ENCODE results near the gene GASK1A.

DNA sequence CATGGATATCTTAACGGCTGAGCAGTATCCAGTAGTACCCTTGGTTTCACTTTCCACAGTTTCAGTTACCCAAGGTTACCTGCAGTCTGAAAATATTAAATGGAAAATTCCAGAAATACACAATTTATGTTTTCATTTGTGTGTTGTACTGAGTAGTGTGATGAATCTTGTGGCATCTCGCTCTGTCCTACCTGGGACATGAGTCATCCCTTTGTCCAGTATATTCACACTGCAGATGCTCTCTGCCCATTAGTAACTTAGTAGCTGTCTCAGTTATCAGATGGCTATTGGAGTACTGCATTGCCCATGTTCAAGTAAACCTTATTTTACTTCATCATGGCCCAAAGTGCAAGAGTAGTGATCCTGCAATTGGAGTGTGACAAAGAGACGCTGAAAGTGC lies 26.1 kb downstream of the GASK1A start:
- TF ChIP-seq, protein P1, sequence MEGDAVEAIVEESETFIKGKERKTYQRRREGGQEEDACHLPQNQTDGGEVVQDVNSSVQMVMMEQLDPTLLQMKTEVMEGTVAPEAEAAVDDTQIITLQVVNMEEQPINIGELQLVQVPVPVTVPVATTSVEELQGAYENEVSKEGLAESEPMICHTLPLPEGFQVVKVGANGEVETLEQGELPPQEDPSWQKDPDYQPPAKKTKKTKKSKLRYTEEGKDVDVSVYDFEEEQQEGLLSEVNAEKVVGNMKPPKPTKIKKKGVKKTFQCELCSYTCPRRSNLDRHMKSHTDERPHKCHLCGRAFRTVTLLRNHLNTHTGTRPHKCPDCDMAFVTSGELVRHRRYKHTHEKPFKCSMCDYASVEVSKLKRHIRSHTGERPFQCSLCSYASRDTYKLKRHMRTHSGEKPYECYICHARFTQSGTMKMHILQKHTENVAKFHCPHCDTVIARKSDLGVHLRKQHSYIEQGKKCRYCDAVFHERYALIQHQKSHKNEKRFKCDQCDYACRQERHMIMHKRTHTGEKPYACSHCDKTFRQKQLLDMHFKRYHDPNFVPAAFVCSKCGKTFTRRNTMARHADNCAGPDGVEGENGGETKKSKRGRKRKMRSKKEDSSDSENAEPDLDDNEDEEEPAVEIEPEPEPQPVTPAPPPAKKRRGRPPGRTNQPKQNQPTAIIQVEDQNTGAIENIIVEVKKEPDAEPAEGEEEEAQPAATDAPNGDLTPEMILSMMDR (IDR thresholded peaks at IDR 0.05), result no peak
- TF ChIP-seq, protein P2, sequence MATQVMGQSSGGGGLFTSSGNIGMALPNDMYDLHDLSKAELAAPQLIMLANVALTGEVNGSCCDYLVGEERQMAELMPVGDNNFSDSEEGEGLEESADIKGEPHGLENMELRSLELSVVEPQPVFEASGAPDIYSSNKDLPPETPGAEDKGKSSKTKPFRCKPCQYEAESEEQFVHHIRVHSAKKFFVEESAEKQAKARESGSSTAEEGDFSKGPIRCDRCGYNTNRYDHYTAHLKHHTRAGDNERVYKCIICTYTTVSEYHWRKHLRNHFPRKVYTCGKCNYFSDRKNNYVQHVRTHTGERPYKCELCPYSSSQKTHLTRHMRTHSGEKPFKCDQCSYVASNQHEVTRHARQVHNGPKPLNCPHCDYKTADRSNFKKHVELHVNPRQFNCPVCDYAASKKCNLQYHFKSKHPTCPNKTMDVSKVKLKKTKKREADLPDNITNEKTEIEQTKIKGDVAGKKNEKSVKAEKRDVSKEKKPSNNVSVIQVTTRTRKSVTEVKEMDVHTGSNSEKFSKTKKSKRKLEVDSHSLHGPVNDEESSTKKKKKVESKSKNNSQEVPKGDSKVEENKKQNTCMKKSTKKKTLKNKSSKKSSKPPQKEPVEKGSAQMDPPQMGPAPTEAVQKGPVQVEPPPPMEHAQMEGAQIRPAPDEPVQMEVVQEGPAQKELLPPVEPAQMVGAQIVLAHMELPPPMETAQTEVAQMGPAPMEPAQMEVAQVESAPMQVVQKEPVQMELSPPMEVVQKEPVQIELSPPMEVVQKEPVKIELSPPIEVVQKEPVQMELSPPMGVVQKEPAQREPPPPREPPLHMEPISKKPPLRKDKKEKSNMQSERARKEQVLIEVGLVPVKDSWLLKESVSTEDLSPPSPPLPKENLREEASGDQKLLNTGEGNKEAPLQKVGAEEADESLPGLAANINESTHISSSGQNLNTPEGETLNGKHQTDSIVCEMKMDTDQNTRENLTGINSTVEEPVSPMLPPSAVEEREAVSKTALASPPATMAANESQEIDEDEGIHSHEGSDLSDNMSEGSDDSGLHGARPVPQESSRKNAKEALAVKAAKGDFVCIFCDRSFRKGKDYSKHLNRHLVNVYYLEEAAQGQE (IDR thresholded peaks at IDR 0.05; ENCODE audit: insufficient read depth in 1 of 2, low read depth in 2 of 2, low read length in 1 of 2), result no peak
- TF ChIP-seq POLR2AphosphoS5 (IDR thresholded peaks at IDR 0.05; ENCODE audit: low read depth, low read length), result no peak
- TF ChIP-seq SIN3A (IDR thresholded peaks at IDR 0.05; ENCODE audit: borderline replicate concordance, insufficient read depth, low read depth, low read length), result no peak
